Suppressor macrophage treated with lipopolysaccharide for 1 hour (primary cell): Measurements from ENCODE around the gene PLVAP.
A peak's percentile ranks its signal among the peaks of the same experiment; 100 is the strongest.

Experiments used
- DNase-seq, 3 donors: peaks; one replicate each; pipeline ENCODE4 v3.0.0-alpha.2; 2020 to 2022

Gene PLVAP

DNA sequence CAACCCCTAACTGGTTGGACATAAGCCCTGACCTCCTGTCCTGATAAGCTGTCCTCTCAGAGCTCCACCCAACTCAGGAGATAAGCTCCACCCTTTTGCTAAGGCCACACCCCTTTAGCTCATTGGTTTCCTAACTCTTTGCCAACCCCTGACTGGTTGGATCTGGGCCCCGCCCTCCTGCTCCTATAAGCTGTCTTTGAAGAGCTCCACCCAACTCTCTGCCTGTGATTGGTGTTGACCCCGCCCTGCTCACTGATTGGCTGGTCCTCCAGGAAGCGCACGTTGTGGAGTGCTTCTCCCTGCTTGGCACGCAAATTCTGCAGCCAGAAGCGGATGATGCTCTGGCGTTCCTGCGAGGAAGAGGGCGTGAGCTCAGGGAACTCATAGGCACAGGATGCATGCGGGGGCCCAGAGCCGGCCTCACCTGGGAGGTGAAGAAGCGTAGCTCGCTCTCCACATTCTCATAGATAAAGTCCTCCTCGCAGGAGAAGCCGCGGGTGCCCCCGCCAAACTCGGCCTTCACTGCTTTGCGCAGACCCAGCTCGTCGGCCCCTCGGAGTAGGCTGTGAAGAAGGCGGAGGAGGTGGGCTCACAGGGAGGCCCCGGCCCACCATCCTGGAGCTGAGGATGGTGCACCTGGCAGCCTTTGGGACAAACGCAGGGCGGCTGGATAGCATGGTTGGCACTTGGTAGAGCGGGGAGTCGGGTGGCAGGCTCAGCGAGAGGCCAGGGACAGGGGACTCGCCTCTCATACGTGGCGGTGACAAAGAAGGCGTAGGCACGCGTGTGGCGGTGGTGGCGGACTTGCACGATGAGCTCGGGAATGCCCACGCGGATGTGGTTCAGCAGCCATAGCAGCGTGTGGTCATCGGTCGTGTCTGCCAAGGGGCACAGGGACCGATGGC, 44.2 kb downstream of the PLVAP start:
- peak; percentile 56 to 71 (median 67) for DNase-seq

- no peak for DNase-seq
These were observed 44.8 kb downstream of the PLVAP start for GRCh38 chr19:17332360-17332676.

DNA sequence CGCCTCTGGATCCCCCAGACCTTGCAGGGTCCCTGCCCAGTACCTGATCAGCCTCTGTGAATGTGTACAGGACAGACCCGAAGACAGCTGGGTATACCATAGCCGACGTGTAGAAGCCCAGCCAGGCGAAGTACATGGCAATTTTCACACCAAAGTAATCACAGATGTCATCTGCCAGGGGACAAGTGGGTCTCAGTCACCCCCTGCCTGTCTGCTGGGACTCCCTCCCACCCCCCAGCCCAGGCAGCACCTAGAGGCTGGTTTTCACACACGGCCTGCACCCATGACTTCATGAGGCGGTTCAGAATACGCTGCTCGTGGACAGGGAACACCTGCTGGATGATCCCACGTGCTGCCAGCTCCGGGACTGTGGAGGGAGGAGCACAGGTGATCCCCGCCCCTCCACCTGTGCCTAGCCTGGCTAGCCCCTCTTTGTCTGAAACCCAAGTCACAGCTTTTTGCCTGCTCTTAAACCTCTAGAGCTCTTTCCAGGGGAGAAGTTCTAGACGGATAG, 46.0 kb downstream of the PLVAP start:
- no peak for DNase-seq

DNA sequence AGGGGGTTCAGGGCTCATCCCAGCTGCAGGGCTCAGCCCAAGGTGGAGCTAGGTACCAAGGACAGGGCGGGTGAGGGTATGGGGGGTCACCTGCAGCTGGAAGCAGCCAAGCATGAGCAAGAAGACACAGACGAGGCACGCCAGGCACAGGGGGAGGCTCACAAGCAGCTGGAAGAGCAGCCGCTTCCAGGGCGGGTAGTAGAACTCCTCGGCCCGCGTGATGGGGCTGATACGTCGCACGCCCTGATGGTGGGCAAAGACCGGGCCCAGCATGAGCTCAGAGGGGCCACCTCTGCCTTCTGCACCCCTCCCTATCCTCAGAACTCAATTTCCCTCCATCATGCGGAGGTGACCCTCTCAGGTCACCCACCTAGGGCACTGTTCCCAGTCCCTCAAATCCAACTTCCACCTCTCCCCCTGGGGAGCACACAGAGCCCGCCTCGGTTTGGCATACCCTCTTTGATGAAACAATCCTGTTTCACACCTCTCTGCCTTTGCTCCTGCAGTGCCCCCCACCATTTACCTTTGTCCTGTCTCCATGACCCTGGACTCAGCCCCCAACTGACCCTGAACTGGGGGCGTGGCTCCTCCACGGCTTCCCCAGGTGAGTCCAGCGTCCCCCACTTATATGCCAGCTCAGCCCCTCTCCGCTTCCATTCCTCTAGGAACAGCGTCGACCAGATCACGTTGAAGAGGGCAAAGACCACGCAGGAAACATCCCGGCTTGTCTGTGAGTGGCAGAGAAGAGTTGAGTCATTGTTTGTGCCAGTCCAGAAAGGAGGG, 46.7 kb downstream of the PLVAP start:
- no peak for DNase-seq

DNA sequence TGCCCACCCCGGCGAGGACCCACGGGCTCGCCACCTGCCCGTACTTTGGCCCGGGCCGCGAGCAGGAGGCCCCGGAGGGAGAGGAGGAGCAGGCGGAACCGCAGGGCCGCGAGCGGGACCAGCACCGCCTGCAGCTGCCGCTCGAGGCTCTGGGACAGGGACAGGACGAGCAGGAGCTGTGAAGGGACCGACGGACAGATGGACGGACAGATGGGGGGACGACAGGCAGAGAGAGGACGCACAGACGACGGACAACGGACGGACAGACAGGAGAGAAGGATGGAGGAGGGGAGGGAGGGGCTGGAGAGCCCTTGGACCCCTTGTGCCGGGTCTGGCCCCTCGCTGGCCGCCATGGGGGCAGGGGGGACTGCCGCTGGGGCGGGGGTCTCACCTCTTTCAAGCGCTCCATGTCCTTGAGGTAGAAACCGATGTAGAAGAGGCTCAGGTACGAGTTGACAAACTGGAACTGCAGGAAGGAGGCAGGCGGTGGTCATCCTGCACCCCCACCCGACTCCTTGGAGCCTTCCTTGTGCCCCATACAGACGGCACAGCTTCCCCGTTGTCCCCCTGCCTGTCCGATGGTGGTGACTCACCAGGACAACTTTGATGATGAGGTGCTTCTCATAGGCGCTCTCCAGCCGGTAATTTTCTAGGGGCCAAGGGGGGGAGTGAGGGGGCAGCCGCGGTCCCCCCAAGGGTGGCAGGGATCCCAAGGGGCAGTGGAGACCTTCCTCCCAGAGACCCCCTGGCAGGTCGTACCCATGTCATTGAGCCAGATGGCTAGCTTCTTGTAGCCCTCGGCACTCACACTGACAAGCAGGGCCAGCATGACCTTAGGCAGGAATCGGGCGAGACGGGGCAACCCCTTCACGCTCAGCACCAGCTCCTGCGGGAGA, 47.5 kb downstream of the PLVAP start:
- peak in 1 of 3 donors; percentile 22 for DNase-seq

DNA sequence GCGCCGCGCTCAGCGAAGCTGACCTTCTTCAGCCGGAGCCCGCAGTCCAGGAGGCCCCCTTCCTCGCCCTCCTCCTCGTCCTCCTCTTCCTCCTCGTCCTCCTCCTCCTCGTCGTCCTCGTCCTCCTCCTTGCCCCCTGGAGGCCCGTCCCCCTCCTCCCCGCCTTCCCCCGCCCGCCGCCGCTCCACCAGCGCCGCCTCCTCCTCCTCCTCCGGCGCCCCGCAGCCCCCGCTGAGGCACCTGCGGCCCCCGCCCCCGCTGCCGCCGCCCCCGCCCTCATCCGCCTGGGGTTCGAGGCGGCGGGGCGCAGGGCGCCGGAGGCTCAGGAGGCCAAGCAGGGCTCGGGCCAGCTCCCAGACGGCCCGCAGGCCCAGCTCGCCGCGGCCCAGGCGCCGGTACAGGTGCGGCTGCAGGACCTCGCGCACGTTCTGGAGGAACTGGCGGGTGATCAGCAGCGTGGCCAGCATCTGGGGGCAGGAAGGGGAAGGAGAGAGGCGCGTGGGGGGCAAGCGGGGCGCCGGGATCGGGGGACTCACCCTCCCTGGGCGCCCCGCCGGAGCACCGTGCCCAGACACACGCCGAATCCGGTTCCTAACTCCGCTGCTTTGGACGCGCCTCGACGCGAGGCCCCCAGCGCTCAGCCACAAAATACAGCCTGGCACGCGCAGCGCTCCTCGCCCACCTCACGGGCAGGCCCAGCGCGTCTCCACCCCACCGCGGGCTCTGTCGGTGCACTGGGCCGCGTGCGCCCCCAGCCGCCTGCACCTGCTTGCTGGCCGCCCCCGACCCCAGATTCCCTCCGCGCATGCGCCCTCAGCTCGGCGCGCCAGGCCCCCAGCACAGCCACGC, 48.4 kb downstream of the PLVAP start:
- DNase-seq = no peak

GRCh38 chr19:17327654-17328516, 49.3 kb downstream of the PLVAP start:
- peak; percentile 41 to 76 (median 53) for DNase-seq

GRCh38 chr19:17327068-17327653, 50.0 kb downstream of the PLVAP start:
- no peak for DNase-seq

DNA sequence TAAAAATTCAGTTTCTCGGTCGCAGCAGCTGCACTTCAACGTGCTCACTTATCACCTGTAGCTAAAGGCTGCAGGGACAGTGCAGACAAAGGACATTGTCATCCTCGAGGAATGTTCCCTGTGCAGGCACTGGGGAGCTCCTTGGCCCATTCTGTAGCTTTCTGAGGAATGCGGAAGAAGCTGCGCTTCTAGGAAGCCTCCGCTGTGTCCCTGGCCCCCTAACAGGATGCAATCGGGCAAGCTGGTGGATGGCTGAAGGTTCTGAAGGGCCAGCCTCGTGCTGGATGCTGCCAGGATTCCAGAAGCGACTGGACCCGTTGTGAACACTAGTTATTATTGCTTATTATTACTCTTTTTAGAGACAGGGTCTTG, 50.6 kb downstream of the PLVAP start:
- no peak for DNase-seq

- DNase-seq = no peak
These were observed 51.1 kb downstream of the PLVAP start for GRCh38 chr19:17325881-17326594.

- DNase-seq = no peak
These were observed 52.0 kb downstream of the PLVAP start for GRCh38 chr19:17325133-17325532.

DNA sequence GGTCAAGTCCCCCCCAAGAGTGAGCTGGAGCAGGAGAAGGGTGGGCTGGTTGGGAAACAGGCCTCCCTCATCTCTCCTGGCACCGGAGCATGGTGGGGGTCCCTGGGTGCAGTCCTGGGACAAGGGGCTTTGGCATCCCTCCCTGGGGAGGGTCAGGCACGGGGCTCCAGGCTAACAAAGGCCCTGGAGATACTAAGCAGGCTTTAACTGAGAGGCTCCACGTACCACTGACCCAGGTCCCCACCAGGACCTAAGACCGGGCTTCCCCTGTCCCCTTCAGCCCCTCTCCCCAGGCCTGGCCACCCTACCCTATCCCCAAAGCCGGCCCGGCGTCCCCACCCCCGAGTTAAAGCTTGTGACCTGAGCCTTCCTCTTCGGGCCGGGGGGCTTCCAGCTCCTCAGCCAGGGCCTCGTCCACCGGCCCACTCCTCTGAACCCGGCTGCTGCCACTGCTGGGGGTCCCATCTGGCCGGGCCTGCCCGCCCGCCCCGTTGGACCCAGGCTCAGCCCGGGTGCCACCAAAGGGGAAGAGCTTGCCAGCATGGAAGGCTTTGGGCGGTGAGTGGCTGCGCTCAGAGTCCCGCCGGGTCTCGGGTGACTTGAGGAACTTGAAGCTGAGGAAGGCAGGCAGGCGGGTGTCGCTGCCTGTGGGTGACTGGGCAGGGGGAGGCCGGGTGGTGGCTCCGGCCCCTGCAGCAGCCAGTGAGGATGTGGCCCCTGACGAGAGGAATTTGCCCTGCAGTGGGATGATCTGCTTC, 52.6 kb downstream of the PLVAP start:
- DNase-seq = no peak

- DNase-seq = peak; percentile 34 to 65 (median 52)
These were observed 53.2 kb downstream of the PLVAP start for GRCh38 chr19:17323964-17324332.

DNA sequence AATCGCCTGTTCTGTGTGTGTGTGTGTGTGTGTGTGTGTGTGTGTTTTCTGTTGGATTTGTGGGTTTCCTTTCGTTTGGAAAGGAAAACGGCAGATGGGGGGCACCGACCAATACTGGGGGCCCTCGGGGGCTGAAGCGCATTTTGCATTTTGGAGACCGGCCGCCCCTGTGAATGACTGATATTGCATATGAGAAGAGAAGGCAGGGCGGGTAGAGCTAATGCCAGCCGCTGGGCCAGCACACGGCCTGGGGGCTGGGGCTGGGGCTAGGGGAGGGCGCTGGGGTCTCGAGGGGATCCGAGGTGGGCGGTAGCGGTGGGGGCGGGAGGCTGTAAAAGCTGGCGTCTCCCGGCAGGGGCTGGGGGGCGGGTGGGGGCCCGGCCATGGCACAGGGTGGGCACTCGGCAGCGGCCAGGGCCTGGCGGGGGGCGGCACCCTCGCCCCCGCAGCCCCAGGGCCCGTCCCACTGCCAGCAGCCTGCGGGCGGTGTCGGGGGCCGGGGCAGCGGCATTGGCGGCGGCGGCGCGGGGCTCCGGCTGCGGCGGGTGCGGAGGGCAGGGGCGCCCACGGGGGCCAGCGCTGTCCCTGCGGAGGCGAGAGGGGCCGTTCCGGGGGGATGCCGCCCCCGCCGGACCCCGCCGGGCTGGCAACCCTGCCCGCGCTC, 53.7 kb downstream of the PLVAP start:
- peak in 1 of 3 donors; percentile 26 for DNase-seq

DNA sequence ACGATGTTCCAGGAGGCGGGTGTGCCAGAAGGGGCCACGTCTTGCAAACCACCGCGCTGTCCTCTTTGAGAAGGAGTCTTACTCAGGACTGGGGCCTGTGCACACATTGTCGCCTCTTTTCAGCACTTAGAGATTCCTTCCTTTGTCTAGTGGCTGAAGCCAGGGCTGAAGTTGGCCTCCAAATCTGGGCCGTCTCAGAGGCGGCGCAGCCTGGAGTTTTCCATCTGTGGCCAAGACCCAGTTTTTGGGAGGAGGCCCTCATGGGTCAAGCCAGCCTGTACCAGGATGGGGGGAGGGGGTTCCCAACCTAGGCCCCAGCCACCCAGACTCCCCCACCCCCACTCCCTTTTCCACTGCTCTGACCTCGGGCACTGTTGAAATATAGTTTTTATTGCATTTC, 54.3 kb downstream of the PLVAP start:
- DNase-seq = no peak

DNA sequence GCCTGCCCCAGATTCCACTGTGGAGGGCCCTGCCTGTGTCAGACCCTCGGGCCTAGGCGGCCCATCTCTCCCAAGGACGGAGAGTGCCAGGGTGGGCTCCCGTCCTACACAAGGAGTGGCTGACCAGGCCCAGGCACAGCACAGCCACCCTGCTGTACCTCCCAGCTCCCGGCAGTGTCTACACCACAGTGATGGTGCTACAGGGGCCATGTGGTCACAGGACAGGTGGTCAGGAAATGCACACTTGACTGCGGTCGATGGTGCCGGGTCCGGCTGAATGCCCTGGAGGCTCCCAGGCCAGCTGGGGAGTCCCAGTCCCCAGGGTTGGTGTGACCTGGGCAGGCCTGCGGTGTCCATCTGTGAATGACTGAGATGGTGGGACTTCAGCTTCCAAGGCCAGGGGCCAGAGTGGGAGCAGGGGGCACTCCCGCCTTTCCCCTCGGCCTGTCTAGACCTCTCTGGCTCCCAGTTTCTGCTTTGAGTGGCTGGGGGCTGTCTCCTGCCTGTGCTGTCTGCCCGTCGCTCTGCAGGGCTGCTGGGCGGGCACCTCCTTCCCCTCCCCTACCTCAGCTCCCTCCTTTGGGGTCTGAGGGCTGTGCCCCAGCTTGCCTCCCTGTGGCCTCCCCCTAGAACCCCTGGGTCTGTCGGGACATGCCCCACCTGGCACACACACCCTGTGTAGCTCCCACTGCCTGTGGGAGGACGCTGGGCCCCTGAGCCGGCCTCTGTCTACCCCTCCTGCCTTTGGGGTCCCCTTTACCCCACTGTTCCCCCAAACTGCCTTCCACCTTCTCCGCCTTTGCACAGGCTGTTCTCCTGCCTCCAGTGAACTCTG, 55.3 kb downstream of the PLVAP start:
- DNase-seq = no peak

- no peak for DNase-seq
These were observed 56.7 kb downstream of the PLVAP start for GRCh38 chr19:17320435-17320834.
